HG03060 (cell line): ENCODE data around the gene OR8G1.
"Not testable (repeated sequence)": the region's sequence is repeated elsewhere in the genome, so short reads cannot be mapped to it uniquely, and the experiment has no call there.

Source experiments
- ATAC-seq: cut with Tn5 transposase; IDR thresholded peaks from one replicate; pipeline ENCODE4 v1.9.1; 2021; ENCODE audit warnings: low read depth, moderate number of reproducible peaks; ENCODE audit not compliant: unreplicated experiment

The OR8G1 gene

GRCh38 chr11:124240621-124241397 lies at the start of gene OR8G1:
Gene OR8G1, plus strand, starts transcription at chr11:124241095. Its CDS starts 8,581 bp downstream, at chr11:124249676.
- ATAC-seq = no peak

- ATAC-seq = peak; percentile 67
These were observed 47.5 kb upstream of the OR8G1 start for GRCh38 chr11:124193221-124194010.

- ATAC-seq = no peak
These were observed 46.4 kb upstream of the OR8G1 start for GRCh38 chr11:124194293-124195188.

DNA sequence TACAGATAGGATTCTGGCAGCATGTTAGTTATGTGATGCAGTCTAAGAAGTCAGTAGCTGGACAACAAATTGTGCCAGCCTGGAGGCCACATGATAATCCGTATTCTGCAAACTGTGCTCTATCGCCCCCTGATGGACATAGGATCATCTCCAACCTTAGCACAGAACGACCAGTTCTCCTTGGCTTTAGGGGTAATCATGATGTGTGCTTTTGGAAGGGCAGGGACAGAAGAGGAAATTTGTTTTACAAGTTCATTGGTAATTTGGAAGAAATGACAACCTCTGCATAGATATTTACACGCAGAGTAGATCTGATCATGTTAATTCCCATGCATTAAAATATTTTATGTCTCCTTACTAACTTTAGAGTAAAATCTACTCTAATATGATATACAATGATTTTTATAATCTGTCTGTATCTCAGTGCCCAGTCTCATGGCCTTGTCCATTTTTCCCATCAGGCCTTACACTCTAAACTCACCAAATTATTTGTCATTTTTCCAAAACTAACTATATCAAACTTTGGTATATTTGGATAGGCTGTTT lies 45.6 kb upstream of the OR8G1 start:
- ATAC-seq = no peak

DNA sequence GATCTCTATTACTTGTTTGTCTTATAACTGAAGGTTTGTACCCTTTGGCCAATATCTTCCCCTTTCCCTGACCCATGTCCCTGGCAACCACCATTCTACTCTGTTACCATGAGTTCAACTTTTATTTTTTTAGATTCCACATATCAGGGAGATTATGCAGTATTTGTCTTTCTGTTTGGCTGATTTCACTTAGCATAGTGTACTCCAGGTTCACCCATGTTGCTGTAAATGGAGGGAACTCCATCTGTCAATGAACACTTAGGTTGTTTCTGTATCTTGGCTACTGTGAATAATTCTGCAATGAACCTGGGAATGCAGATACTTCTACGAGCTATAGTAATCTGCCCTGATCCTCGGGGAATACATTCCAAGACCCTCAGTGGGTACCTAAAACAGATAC lies 42.9 kb upstream of the OR8G1 start:
- no peak for ATAC-seq

GRCh38 chr11:124198897-124199296 lies 42.0 kb upstream of the OR8G1 start:
- ATAC-seq = no peak

GRCh38 chr11:124199702-124200101 lies 41.2 kb upstream of the OR8G1 start:
- ATAC-seq = no peak

- no peak for ATAC-seq
These were observed 40.2 kb upstream of the OR8G1 start for GRCh38 chr11:124200671-124201070.

- ATAC-seq = no peak
These were observed 37.9 kb upstream of the OR8G1 start for GRCh38 chr11:124202951-124203350.

DNA sequence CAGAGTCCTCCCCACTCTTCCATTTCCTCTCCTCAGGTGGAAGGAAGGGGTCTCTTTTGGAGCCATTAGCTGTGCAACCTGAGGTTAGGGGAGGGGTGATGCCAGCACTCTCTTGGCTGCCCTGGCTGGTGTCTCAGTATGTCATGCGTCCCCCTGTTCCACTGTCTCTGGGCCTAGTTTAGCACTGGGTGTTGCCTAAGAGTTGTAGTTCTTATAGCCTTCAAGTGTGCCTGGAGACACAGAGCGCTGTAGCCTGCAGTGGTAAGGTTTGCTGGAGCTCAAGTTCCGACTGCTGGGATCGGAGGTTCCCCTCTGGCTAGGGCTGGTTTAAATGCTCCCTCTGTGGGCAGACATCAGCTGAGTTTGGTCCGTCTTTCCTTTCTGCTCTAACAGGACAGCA lies 36.9 kb upstream of the OR8G1 start:
- no peak for ATAC-seq

DNA sequence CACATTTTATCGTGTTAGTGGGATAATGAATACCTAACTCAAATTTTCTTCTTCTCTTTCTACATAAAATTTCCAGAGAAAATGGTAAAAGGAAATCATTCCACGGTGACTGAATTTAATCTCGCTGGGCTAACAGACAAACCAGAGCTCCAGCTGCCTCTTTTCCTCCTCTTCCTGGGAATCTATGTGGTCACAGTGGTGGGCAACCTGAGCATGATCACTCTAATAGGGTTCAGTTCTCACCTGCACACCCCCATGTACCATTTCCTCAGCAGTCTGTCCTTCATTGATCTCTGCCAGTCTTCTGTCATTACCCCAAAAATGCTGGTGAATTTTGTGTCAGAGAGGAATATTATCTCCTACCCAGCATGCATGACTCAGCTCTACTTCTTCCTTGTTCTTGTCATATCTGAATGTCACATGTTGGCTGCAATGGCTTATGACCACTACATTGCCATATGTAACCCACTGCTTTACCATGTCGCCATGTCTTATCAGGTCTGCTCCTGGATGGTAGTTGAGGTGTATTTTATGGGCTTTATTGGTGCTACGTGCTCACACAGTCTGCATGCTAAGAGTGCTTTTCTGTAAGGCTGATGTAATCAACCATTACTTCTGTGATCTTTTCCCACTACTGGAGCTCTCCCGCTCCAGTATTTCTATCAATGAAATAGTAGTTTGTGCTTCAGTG lies 33.6 kb upstream of the OR8G1 start:
- no peak for ATAC-seq

- ATAC-seq = no peak
These were observed 31.0 kb upstream of the OR8G1 start for GRCh38 chr11:124209824-124210357.

DNA sequence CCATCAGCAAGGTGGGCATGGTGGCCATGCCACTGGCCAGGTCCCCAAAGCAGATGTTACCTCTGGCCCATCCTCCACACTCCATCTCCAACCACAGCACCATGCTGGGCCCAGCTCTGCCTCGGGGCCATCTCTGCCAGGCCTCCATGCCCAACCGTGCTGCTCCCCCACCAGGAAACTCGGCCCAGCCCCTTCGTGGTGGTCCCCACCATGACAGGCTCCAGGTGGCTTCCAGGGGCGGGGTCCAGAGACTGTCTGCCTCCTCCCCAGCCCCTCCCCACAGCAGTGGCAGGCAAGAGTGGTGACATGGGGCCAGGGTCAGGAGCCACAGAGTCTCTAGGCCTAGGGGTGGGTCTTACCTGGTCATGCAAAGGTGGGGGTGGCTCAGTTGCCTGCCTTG lies 30.5 kb upstream of the OR8G1 start:
- no peak for ATAC-seq

DNA sequence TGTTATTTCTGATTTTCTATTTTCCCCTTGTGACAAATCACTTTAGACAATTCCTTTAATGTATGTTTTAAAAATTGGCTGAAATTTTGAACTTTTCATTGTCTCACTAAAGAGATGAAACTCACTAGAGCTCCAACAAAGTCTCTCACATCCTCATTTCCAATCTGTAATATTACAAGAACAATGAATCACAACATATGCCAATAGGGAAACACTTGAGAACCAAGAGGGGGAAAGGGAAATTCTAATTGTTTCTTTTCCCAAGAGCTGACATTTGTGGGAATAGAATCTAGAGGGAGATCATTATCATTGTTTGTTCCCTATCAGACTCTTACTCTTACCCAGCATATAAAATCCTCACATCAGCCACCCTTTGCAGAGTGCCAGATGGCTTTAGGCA lies 29.6 kb upstream of the OR8G1 start:
- no peak for ATAC-seq

- no peak for ATAC-seq
These were observed 26.9 kb upstream of the OR8G1 start for GRCh38 chr11:124214027-124214426.

DNA sequence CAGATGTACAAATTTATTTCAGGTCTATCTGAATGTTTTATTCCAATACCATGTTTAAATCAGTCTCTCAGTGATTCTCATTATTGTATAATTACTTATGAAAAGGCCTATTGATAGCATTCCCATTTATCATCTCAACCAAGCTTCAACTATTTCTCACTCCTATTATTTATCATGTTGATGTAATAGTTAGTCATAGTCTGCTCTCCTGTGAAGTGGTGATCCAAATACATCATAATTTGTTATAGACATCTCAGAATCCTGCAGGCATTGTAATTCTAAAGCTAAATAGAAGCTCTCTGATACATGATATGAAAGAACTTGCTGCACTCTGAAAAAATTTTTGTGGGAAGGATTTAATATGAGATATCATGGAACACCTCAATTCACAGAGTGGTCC lies 21.8 kb upstream of the OR8G1 start:
- no peak for ATAC-seq

- ATAC-seq = no peak
These were observed 18.5 kb upstream of the OR8G1 start for GRCh38 chr11:124222407-124222806.

DNA sequence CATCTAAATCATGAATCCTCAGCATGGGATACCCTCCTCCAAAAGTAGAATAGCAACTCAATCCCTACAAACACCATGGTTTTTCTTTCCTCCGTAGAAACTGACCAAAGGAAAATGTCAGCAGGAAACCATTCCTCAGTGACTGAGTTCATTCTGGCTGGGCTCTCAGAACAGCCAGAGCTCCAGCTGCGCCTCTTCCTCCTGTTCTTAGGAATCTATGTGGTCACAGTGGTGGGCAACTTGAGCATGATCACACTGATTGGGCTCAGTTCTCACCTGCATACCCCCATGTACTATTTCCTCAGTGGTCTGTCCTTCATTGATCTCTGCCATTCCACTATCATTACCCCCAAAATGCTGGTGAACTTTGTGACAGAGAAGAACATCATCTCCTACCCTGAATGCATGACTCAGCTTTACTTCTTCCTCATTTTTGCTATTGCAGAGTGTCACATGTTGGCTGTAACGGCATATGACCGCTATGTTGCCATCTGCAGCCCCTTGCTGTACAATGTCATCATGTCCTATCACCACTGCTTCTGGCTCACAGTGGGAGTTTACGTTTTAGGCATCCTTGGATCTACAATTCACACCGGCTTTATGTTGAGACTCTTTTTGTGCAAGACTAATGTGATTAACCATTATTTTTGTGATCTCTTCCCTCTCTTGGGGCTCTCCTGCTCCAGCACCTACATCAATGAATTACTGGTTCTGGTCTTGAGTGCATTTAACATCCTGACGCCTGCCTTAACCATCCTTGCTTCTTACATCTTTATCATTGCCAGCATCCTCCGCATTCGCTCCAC lies 16.1 kb upstream of the OR8G1 start:
- ATAC-seq = not testable (repeated sequence)

DNA sequence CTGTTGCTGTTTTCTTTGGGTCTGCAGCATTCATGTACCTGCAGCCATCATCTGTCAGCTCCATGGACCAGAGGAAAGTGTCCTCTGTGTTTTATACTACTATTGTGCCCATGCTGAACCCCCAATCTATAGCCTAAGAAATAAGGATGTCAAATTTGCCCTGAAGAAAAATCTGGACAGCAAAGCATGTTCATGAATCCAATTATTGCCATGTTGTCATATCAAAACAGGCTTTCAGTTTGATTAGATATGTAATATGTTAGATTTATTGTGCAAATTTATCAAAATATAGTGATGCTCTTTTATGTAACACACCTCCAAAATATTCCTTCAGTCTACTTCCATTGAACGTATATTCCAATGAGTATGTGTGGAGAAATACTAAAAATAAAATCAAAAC lies 15.4 kb upstream of the OR8G1 start:
- ATAC-seq = no peak
